ENCODE data around the gene TTYH3.

Gene TTYH3

GRCh38 chr7:2626498-2627117, 5.2 kb upstream of the TTYH3 start:
- no peak overlapping the region for H3K4me3 ChIP-seq (ENCODE audit: low read depth, low read length)
- no peak for TF ChIP-seq CTCF (IDR thresholded peaks at IDR 0.05; ENCODE audit: borderline replicate concordance, insufficient read depth, low read depth, low read length)

- no peak overlapping the region for H3K4me3 ChIP-seq (ENCODE audit: low read depth, low read length)
- no peak for TF ChIP-seq CTCF (IDR thresholded peaks at IDR 0.05; ENCODE audit: borderline replicate concordance, insufficient read depth, low read depth, low read length)
These were observed 4.3 kb upstream of the TTYH3 start for GRCh38 chr7:2627258-2628129.

GRCh38 chr7:2628130-2628482, 3.7 kb upstream of the TTYH3 start:
- no peak for TF ChIP-seq CTCF (IDR thresholded peaks at IDR 0.05; ENCODE audit: borderline replicate concordance, insufficient read depth, low read depth, low read length)
- no peak overlapping the region for H3K4me3 ChIP-seq (ENCODE audit: low read depth, low read length)

- TF ChIP-seq CTCF (IDR thresholded peaks at IDR 0.05; ENCODE audit: borderline replicate concordance, insufficient read depth, low read depth, low read length), result no peak
- H3K4me3 ChIP-seq (ENCODE audit: low read depth, low read length), result no peak overlapping the region
These were observed 2.9 kb upstream of the TTYH3 start for GRCh38 chr7:2628891-2629290.

- no peak for TF ChIP-seq CTCF (IDR thresholded peaks at IDR 0.05; ENCODE audit: borderline replicate concordance, insufficient read depth, low read depth, low read length)
- no peak overlapping the region for H3K4me3 ChIP-seq (ENCODE audit: low read depth, low read length)
These were observed 1.8 kb upstream of the TTYH3 start for GRCh38 chr7:2629746-2630681.

GRCh38 chr7:2632733-2633537, 1.1 kb downstream of the TTYH3 start:
- peak overlapping the region; percentile 87 for H3K4me3 ChIP-seq (ENCODE audit: low read depth, low read length)
- TF ChIP-seq CTCF (IDR thresholded peaks at IDR 0.05; ENCODE audit: borderline replicate concordance, insufficient read depth, low read depth, low read length), result no peak
